ENCODE data around the gene KDM1A.

Gene KDM1A

DNA sequence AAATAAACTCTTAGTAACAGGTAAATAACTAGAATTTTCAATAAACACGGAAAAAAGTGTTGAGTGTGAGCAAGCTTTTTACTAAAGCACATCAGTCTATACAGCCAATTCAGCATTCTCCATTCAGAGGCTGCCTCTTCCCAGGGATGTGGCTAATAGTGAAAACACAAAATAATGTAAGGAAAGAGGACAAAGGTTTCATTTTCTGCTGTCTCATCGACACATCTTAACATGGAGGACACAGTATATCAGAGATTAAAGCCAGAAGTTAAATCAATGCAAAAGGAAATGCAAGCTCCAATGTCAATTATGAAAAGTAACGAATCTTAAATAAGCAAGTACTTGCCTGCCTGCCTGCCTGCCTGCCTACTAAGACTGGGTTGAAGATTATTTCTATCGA, 106.2 kb downstream of the KDM1A start:
- no peaks in the 10 kb centered on the region for H3K36me3 ChIP-seq (ENCODE audit: low read depth)
- H3K27me3 ChIP-seq (ENCODE audit: insufficient read depth, poor library complexity, severe bottlenecking) = no peaks in the 10 kb centered on the region
- no peak overlapping the region for H3K4me3 ChIP-seq (ENCODE audit: severe bottlenecking)
- H3K4me1 ChIP-seq (ENCODE audit: insufficient read depth, poor library complexity, severe bottlenecking) = peaks cover 81% of the 10 kb centered on the region
- DNase-seq (ENCODE audit: low spot score) (no peak), ATAC-seq (ENCODE audit: low read depth) (no peak)
- H3K9me3 ChIP-seq (ENCODE audit: severe bottlenecking) = no peaks in the 10 kb centered on the region
- TF ChIP-seq CTCF (IDR thresholded peaks at IDR 0.05; ENCODE audit: poor library complexity, severe bottlenecking) = no peak
- peak overlapping the region; percentile 80 for H3K27ac ChIP-seq (ENCODE audit: poor library complexity, severe bottlenecking)

DNA sequence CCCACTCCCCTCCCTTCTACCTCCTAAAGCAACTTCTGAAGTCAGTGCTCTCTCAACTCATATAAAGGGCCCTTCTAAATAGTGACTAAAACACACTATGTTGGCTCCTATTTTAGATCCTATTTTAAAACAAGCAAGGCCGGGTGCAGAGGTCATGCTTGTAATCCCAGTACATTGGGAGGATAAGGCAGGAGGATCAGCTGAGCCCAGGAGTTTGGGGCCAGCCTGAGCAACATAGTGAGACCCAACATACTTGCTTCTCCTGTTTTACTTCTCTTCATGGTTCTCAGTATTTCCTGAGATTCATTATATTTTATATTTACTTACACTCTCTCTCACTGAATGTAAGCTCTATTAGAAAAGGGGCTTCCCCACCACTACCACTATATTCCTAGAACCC, 106.9 kb downstream of the KDM1A start:
- Histone ChIP-seq H3K27ac (ENCODE audit: poor library complexity, severe bottlenecking) (peak overlapping the region; percentile 80), H3K4me1 (ENCODE audit: insufficient read depth, poor library complexity, severe bottlenecking) (peaks cover 86% of the 10 kb centered on the region), H3K4me3 (ENCODE audit: severe bottlenecking) (no peak overlapping the region), H3K9me3 (ENCODE audit: severe bottlenecking) (no peaks in the 10 kb centered on the region), H3K36me3 (ENCODE audit: low read depth) (no peaks in the 10 kb centered on the region), H3K27me3 (ENCODE audit: insufficient read depth, poor library complexity, severe bottlenecking) (no peaks in the 10 kb centered on the region)
- no peak for DNase-seq (ENCODE audit: low spot score)
- TF ChIP-seq CTCF (IDR thresholded peaks at IDR 0.05; ENCODE audit: poor library complexity, severe bottlenecking) = no peak
- ATAC-seq (ENCODE audit: low read depth) = no peak

GRCh38 chr1:23126801-23127200, 107.5 kb downstream of the KDM1A start:
- Histone ChIP-seq H3K9me3 (ENCODE audit: severe bottlenecking) (no peaks in the 10 kb centered on the region), H3K4me3 (ENCODE audit: severe bottlenecking) (no peak overlapping the region), H3K4me1 (ENCODE audit: insufficient read depth, poor library complexity, severe bottlenecking) (peaks cover 92% of the 10 kb centered on the region), H3K36me3 (ENCODE audit: low read depth) (no peaks in the 10 kb centered on the region), H3K27me3 (ENCODE audit: insufficient read depth, poor library complexity, severe bottlenecking) (no peaks in the 10 kb centered on the region), H3K27ac (ENCODE audit: poor library complexity, severe bottlenecking) (peak overlapping the region; percentile 80)
- no peak for DNase-seq (ENCODE audit: low spot score)
- no peak for TF ChIP-seq CTCF (IDR thresholded peaks at IDR 0.05; ENCODE audit: poor library complexity, severe bottlenecking)
- peak; percentile 87 for ATAC-seq (ENCODE audit: low read depth)

DNA sequence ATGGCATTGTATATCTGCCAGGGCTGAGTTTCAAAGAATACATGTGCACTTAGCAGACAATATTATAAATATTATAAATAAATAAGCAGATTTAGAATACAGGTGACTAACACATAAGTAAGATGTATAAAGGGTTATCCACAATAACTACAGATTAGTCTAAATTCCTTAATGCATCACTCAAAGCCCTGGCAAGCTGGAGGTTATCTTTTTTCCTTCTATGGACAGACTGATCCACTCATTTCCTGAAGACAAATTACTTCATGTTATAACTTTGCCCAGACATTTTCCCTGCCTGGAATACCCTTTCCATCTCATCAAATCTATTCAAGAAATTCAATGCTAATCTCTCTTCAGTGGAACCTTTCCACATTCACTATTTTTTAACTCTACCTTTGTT, 110.6 kb downstream of the KDM1A start:
- DNase-seq (ENCODE audit: low spot score) (no peak), ATAC-seq (ENCODE audit: low read depth) (peak; percentile 41)
- no peak for TF ChIP-seq CTCF (IDR thresholded peaks at IDR 0.05; ENCODE audit: poor library complexity, severe bottlenecking)
- Histone ChIP-seq H3K4me1 (ENCODE audit: insufficient read depth, poor library complexity, severe bottlenecking) (peaks cover 75% of the 10 kb centered on the region), H3K4me3 (ENCODE audit: severe bottlenecking) (no peak overlapping the region), H3K9me3 (ENCODE audit: severe bottlenecking) (no peaks in the 10 kb centered on the region), H3K36me3 (ENCODE audit: low read depth) (no peaks in the 10 kb centered on the region), H3K27ac (ENCODE audit: poor library complexity, severe bottlenecking) (peak overlapping the region; percentile 80), H3K27me3 (ENCODE audit: insufficient read depth, poor library complexity, severe bottlenecking) (no peaks in the 10 kb centered on the region)

DNA sequence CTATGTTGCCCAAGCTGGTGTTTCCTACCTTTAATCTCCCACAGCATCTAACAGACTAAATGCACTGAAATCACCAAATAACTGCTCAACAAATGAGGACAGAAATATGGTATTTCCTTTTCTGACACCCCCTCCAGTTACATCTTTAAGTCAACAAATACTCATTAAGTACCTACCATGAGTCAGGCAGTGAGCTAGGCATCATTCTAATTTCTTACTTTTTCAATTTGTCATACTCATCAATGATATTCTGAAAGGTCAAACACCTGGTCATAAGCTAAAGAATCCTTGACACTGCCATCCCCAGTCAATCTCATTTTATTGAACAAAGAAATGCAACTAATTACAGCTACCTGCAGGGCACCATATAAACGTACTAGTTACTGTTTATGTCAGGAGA, 112.8 kb downstream of the KDM1A start:
- Histone ChIP-seq H3K27ac (ENCODE audit: poor library complexity, severe bottlenecking) (peak overlapping the region; percentile 80), H3K4me3 (ENCODE audit: severe bottlenecking) (no peak overlapping the region), H3K4me1 (ENCODE audit: insufficient read depth, poor library complexity, severe bottlenecking) (peaks cover 58% of the 10 kb centered on the region), H3K36me3 (ENCODE audit: low read depth) (no peaks in the 10 kb centered on the region), H3K9me3 (ENCODE audit: severe bottlenecking) (no peaks in the 10 kb centered on the region), H3K27me3 (ENCODE audit: insufficient read depth, poor library complexity, severe bottlenecking) (no peaks in the 10 kb centered on the region)
- ATAC-seq (ENCODE audit: low read depth) = peak; percentile 67
- no peak for TF ChIP-seq CTCF (IDR thresholded peaks at IDR 0.05; ENCODE audit: poor library complexity, severe bottlenecking)
- no peak for DNase-seq (ENCODE audit: low spot score)
